ENCODE results near the gene TTLL9.

TTLL9 gene

DNA sequence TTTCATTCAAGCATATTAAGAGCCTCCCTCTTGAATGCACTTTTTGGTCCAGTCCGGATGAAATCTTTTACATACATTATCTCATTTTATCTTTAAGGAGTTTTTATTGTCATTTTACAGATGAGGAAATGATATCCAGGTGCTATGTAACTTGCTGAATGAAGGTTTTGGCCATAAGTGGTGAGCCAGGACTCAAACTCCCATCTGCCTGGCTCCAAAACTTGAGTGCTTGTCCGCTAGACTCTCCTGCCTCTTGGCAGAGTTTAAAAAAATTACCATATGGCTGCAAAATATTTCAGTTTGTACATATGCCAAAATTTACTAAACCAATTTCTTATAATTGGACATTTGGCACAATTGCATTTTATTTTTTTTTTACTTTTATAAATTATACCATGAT, 69.2 kb downstream of the TTLL9 start:
- DNase-seq (ENCODE audit: extremely low spot score), result no peak
- CTCF ChIA-PET, result interaction anchor here (5.5 kb wide), 1 partner anchor 13 kb away, joined by 26 read pairs; the partner anchor contains the start of gene PDRG1
- TF ChIP-seq, protein P1, sequence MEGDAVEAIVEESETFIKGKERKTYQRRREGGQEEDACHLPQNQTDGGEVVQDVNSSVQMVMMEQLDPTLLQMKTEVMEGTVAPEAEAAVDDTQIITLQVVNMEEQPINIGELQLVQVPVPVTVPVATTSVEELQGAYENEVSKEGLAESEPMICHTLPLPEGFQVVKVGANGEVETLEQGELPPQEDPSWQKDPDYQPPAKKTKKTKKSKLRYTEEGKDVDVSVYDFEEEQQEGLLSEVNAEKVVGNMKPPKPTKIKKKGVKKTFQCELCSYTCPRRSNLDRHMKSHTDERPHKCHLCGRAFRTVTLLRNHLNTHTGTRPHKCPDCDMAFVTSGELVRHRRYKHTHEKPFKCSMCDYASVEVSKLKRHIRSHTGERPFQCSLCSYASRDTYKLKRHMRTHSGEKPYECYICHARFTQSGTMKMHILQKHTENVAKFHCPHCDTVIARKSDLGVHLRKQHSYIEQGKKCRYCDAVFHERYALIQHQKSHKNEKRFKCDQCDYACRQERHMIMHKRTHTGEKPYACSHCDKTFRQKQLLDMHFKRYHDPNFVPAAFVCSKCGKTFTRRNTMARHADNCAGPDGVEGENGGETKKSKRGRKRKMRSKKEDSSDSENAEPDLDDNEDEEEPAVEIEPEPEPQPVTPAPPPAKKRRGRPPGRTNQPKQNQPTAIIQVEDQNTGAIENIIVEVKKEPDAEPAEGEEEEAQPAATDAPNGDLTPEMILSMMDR (IDR thresholded peaks at IDR 0.05; ENCODE audit: control extremely low read depth, extremely low read depth, low read depth, missing control alignments), result no peak
- POLR2A ChIA-PET, result no interaction called here

DNA sequence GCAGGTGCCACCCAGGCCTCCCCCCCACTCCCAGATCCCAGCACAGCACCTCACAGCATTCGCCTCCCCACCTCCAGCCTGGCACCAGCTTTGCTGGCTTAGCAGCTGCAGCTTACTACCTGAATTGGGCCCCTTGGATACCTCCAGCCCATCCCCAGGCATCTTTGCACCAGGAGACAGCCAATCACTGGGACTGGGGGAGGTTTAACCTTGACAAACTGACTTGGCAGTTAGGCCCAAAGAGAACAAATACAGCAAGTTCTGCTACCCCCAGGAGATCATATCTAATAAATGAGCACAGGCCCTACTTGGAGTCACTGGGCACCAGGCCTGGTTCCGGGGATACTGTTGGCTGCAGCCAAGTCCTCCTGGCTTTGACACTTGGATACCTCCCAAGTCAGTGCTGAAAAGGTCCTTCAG, 72.6 kb downstream of the TTLL9 start:
- no peak for DNase-seq (ENCODE audit: extremely low spot score)
- ChIA-PET POLR2A (interaction anchor here (0.5 kb wide), 1 partner anchor 1903 kb away, joined by 3 read pairs; no protein-coding TSS in a partner anchor), CTCF (interaction anchor here (1.0 to 5.5 kb wide), 6 partner anchors 9 to 97 kb away, joined by 3 to 26 read pairs (median 5); partner anchors contain the start of gene PDRG1)
- TF ChIP-seq, protein P1 (IDR thresholded peaks at IDR 0.05; ENCODE audit: control extremely low read depth, extremely low read depth, low read depth, missing control alignments), result no peak

DNA sequence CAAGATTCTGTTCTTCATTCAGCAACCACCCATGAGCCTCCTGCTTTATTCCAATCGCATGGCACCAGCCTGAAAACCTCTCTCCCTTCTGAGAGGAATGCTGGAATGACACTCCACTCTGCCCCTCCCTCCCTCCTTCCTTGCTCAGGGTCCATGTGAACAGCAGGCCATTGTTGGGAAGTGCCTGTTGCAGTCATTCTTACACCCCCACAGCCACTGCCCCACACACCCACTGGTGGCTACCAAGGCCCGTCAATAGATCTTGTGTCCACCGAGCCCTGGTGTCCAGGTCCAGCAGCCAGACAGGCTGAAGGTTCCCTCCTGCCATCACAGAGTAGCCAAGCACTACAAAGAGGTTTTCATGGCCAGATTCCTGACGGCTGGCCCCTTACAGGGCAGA, 74.9 kb downstream of the TTLL9 start:
- ChIA-PET CTCF (no interaction called here), POLR2A (no interaction called here)
- TF ChIP-seq, protein P1 (IDR thresholded peaks at IDR 0.05; ENCODE audit: control extremely low read depth, extremely low read depth, low read depth, missing control alignments), result no peak
- DNase-seq (ENCODE audit: extremely low spot score), result no peak

DNA sequence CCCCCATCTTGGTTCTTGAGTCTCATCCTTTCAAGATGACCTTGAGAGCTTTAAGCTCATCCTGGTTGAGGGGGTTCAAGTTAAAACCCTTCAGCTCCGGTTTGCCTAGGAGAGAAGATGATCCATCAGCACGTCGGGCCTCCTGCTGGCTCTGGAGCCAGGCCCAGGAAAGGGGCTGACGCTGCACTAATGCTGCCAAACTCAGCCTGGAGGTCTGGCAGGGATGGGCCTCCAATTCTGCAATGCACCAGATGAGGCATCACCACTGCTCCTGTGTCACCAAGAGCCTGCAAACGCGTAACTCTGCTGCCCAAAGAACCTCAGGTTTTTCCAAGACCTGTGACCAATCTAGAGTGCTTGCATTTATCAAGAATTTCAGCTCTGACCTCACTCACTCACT, 75.4 kb downstream of the TTLL9 start:
- ChIA-PET POLR2A (no interaction called here), CTCF (interaction anchor here (1.1 kb wide), 2 partner anchors 26 to 99 kb away, joined by 3 read pairs; no protein-coding TSS in a partner anchor)
- TF ChIP-seq, protein P1 (IDR thresholded peaks at IDR 0.05; ENCODE audit: control extremely low read depth, extremely low read depth, low read depth, missing control alignments), result no peak
- DNase-seq (ENCODE audit: extremely low spot score), result no peak

DNA sequence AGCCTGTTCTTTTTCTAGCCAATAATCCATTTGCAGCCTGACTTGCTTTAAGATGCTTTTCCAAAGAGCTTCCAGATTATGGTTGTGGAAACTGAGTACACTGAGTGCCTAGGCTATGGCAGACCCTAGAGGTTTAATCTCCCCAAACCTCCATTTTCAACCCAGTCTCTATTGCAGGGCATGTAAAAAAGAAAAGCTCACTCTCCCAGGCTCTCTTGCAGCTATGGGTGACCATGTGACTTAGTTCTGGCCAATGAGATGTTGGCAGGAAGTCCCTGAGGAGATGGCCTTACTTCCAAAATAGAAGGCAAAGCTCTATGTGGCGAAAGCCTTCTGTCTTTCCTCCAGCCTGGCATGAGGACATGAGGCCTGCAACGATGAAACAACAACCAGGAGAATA, 77.6 kb downstream of the TTLL9 start:
- TF ChIP-seq, protein P1 (IDR thresholded peaks at IDR 0.05; ENCODE audit: control extremely low read depth, extremely low read depth, low read depth, missing control alignments), result no peak
- CTCF ChIA-PET, result interaction anchor here (1.2 to 2.4 kb wide), 5 partner anchors 12 to 103 kb away, joined by 3 to 14 read pairs (median 4); no protein-coding TSS in a partner anchor
- POLR2A ChIA-PET, result no interaction called here
- DNase-seq (ENCODE audit: extremely low spot score), result no peak

DNA sequence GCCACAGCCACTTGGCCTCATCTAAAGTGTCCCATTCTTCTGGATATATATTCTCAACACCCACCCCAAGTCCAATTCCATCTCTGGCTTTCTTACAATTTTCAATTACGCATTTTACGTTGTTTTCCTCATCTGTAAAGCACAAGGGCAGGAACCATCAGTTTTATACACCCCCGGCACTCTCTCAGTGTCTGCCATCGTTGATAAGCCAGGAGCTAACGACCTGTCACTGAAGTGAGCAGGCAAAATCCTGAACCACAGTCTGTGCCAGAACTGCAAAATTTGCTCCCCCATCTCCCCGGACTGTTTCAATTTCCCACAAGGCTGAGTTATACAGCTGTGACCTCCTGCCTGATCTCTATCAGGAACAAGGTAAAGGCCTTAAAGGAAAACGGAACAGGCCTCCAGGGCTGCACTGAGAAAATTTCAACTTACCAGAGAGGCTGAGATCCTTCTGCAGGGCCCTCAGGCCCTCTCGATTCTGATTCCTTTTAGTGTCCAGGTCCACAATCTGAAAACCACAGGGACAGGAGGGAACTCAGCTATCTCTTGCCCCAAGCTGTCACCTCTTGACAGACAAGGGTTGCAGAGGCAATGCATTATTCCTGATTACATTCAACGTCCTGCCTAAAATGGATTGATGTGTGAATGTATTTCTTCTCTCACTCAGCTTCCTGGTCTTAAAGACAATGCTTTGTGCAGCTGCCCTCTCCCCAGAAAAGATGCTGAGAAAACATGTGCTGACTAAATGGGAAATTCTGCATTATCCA, 79.6 kb downstream of the TTLL9 start:
- ChIA-PET CTCF (interaction anchor here (1.2 to 9.1 kb wide), 12 partner anchors 9 to 127 kb away, joined by 3 to 200 read pairs (median 18); no protein-coding TSS in a partner anchor), POLR2A (no interaction called here)
- no peak for DNase-seq (ENCODE audit: extremely low spot score)
- TF ChIP-seq, protein P1 (IDR thresholded peaks at IDR 0.05; ENCODE audit: control extremely low read depth, extremely low read depth, low read depth, missing control alignments), result no peak

Data from GM10248 (cell line).